Measurements from ENCODE around the gene COL13A1. TPM values are rescaled to one million over a fixed set of nuclear protein-coding genes. Genes with fewer than 3 reads are reported as not detected.

COL13A1 gene
- total RNA-seq (ENCODE audit: insufficient read depth, low replicate concordance): 18.3 TPM

DNA sequence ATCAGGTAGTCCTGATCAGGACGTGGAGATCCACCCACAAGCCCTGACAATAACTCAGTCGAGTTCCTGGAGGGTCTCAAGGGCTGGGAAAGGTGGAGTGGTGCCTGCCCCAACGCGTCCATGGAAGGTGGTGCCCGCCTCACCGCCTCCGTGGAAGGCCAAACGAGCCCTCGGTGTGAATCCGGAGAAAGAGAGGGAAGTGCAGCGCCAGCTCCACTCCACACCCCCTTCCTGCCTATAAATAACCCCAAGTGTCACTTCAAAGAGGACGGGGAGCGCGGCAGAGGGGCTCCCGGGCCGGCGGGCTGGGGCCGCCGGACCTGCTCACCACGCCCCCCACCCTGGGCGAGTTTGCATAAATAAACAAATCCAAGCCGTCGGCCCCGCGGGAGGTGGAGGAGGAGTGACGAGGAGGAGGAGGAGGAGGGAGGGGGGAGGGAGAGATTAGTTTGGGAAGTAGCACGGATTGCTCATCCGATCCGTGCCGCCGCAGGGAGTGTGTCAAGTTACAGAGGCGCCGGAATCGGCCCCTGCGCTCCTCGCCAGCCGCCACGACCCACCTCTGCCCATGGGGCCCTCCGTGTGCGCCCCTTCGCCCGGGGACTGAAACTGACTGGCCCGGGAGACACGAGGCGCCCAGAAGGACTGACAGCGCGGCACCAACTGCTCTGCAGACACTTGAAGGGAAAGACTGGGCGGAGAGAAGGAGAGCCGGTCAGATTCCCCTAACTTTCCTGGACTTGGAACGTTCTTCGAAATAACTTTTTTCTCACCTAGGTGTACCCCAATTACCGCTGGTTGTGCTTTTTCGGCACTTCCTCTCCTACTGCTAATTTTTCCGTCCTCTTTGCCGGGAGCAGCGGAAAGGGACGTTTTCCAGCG is at the start of gene COL13A1:
TSS of gene COL13A1 (plus strand) at position 473 of the 882 bp plus-strand sequence. CDS start 518 bp downstream, outside the sequence.
- DNase-seq (ENCODE audit: low spot score): peak; percentile 75

DNA sequence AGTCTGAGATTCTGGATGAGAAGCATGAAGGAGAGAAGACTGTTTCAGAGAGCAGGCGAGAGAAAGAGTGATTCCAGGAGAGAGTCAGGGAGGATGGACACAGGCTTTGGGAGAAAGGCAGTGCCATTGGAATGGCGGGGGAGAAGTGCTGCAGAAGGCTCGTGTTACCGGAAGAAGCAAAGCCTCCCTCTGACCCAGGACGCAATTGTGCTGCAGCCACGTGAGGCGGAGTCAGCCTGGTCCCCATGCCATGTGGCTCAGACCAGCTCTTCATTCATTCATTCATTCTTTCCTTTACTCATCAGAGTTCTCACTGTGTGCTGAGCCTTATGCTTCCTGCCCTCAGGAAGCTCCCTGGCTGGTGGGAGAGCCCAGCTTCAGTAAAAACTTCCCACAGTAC is 49.2 kb upstream of the COL13A1 start:
- DNase-seq (ENCODE audit: low spot score): no peak

GRCh38 chr10:69756279-69756678 is 45.4 kb upstream of the COL13A1 start:
- no peak for DNase-seq (ENCODE audit: low spot score)

DNA sequence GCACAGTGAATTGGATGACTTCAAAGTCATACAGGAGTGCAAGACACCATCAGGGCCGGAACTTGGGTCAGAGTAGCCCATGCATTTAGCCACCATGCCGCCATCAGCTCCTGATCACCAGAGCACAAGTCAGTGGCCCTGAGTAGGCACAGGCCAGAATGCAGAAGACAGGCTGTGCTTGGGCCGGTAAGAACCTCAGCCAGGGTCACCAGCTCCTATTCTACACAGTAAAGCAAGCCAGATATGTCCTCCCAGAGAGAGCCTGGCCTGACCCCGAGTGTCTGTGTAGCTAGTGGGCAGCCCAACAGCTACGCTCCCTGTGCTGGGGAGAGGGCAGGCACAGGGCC is 44.5 kb upstream of the COL13A1 start:
- no peak for DNase-seq (ENCODE audit: low spot score)

DNA sequence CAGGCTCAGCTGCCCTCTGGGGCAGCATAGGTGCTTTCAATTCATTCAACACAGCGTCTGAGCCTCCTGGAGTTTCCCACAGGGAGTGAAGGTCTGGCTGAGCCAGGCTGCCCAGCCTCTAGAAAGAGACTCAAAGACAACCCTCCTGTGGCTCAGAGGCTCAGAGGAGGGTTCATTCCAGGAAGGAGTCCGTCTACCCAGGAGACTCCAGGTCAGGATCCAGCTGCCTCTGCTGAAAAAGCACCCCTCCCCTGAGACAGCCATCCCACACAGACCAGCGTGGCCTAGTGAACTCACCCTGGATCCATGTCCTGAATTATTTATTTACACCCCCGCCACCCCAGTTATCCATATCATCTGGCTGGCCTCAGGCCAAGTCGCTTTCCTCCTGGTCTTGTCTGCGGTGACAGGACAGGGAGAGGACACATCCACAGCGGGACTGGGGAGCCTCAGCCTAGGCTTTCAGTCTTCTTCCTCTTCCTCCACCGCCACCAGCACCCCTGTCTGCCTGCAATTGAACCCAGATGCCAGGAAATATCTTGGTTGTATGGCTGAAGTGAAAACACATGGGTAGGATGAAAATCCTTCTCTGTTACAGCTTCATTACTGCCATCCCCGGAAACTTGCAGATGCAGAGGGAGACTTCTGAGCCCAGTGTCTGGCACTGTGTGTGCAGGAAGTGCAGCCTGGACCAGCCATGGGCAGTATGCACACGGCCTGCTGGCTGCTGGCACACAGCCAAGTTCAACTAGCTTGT is 44.0 kb upstream of the COL13A1 start:
- DNase-seq (ENCODE audit: low spot score): peak; percentile 81

DNA sequence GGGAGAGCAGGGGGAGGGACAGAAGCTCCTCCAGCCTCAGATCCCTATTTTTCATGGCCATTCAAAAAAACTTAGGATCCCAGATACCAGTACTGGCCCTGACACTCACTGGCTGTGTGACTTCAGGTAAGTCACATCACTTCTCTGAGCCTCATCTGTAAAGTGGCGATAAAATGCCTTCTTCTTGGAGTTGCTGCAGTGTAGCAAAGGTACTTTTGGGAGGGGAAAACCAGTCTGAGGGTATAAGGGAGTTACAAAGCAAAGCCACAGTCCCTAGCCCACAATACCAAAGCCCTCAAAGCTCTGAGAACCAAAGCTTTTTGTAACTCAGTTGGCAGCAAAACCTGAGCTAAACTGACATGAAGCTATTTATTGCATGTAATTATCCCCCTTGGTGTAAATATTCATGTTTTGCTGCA is 43.4 kb upstream of the COL13A1 start:
- no peak for DNase-seq (ENCODE audit: low spot score)

DNA sequence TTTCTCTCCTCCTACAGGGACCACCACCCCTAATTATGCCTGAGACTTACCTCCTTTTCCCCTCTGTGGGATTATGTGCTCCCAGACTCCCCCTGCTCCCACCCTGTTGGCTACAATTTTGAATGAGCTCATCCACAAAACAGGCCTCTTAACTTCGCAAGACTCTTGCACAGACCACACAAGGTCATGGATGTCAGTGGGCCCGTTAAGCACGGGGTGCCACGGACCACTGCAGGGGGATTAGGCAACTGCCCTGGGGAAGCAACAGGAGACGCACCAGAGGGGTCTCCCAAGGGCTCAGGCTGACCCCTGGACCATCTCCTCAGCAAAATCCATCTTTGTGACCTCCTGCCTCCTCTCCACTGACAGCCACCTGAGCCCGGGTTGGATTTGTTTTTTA is 42.1 kb upstream of the COL13A1 start:
- no peak for DNase-seq (ENCODE audit: low spot score)

DNA sequence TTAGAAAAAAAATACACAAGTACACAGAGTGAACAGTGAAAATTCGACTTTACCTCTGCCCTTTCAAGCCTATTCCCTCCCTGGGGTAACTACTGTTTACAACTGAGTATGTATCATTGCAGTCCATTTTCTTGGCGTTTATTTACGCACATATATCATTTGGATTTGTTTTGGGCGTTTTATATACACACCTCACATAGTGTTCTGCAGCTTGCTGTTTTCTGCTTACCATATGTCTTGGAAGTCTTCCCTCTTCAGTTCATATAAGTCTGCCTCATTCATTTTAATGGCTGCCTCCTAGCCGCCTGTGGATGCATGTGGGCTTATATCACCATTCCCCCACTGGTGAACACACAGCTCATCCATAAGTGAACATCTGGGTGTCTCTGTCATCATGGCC is 41.6 kb upstream of the COL13A1 start:
- DNase-seq (ENCODE audit: low spot score): no peak

GRCh38 chr10:69761320-69761719 is 40.4 kb upstream of the COL13A1 start:
- no peak for DNase-seq (ENCODE audit: low spot score)

- DNase-seq (ENCODE audit: low spot score): peak; percentile 51
Observed at GRCh38 chr10:69766161-69766910, 35.4 kb upstream of the COL13A1 start.

DNA sequence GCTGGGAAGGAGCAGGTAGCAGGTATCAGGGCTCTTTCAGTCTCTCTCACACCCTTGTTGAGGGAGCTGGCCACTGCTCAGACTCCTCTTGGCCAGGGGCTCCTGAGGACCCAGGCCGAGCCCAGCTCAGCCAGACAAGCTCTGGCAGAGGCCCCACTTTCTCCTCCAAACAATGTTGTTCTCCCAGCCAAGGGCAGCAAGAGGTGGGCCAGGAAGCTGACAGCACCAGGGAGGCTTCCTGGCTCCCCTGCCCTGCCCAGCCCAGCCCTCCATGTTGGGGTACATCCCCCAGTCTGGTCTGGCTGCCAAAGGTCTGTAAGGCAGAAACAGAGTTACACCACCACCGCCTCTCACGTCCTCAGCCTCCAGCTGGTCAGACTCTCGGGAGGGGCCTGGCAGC is 33.9 kb upstream of the COL13A1 start:
- no peak for DNase-seq (ENCODE audit: low spot score)

DNA sequence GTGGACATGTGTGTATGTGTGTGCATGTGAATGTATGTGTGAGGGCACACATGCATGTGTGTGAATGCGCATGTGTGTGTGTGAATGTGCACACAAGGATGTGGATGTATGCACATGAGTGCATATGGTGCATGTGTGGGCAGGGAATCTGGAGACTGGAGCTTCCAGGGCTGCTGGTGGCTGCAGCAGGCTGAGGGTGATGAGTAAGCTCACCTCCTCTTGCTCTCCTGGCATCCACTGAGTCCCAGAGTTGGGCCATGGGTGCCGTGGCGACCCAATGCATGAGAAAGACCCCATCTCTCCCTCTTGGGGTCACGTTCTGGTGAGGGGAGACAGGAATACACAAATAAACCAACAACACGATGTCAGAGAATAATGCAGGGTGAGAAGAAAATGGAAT is 33.3 kb upstream of the COL13A1 start:
- DNase-seq (ENCODE audit: low spot score): no peak

GRCh38 chr10:69769395-69769992 is 32.2 kb upstream of the COL13A1 start:
- DNase-seq (ENCODE audit: low spot score): peak; percentile 82

GRCh38 chr10:69772933-69773704 is 28.6 kb upstream of the COL13A1 start:
- DNase-seq (ENCODE audit: low spot score): no peak

DNA sequence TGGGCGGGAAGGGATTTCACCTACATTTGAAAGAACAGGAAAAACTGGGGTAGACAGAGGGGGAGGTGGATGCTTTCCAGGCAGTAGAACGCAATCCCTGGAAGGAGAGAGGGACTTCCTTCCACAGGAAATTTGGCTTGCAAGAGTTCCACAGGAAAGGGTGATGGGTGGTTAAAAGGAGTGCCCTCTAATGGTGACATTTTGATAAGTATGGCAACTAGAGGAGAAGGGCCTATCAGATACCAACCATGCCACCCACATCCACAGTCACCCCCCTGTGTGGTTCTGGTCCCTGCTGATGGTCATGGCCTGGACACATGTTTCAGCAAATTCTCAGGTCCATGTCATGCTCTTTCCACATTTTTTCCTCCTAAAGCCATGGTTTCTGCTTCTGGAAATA is 27.1 kb upstream of the COL13A1 start:
- no peak for DNase-seq (ENCODE audit: low spot score)

GRCh38 chr10:69780077-69780476 is 21.6 kb upstream of the COL13A1 start:
- no peak for DNase-seq (ENCODE audit: low spot score)

DNA sequence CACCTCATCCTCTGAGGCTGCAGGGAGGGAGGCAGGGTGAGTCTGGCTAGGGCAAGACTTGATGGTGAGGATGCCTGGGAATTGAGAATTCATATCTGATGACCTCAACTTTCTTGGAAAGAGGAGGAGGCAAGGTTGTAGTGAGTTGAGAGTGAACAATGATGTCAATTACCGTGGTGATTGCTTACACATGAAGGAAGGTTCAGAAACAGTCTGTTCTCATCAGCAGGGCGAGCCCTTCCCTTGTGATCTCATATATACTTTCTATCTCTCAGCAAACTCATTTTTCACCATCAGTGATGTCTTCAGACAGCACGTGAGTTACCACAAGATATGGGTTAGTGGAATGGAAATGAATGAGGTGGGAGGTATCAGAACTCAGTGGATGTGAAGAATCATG is 20.1 kb upstream of the COL13A1 start:
- DNase-seq (ENCODE audit: low spot score): no peak

DNA sequence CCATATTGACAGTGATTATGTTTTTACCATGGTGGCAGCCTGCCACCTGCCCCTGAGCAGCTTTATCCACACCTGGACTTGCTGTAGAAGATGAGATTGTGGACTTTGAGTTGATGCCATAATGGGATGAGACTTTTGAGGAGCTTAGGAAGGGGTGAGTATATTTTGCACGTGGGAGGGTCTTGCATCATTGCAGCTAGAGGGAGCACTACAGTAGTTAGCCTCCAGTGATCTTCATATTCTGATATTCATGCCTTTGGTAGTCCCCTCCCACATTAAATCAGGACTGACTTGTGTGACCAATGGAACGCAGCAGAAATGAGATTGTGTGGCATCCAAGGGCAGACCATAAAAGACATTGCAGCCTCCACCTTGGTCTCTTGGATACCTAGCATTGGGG is 18.2 kb upstream of the COL13A1 start:
- no peak for DNase-seq (ENCODE audit: low spot score)

DNA sequence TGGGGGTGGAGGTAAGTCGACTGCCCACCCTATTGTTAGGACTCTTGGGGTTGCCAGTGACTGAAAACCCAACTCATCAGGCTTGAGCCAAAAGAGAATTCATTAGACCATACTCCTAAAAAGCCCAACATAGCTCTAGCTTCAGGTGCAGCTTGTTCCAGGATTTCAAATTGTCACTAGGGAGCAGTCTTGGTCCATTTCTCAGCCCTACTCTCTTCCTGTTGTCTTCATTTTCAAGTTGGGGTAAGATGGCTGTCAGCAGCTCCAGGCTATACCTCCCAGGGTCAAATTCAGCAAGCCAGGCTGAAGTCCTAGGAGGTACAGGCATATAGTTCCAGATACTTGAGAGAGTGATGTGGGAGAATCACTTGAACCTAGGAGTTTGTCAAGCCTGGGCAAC is 14.9 kb upstream of the COL13A1 start:
- DNase-seq (ENCODE audit: low spot score): peak; percentile 31

DNA sequence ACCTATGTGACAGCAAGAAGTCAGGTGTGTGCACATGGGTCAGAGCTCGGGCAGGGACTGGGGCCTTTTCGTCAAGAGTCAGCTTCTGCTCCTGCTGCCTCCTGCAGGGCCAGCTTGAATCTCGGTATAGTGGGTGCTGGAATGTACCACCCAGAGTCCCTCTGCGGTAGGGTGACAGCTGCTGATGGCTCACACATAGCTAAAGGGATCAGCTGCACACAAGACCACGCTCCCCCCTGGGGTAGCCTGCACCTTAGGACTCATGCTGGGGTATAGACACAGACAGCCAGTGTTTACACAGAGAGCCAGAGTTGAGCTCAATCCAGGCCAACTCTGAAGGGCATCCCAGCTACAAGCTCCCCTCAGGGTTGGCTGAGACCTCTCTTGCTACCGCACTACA is 14.0 kb upstream of the COL13A1 start:
- no peak for DNase-seq (ENCODE audit: low spot score)

- no peak for DNase-seq (ENCODE audit: low spot score)
Observed at GRCh38 chr10:69789164-69789576, 12.5 kb upstream of the COL13A1 start.
